Measurements from ENCODE around the gene CTNNBL1.

GRCh38 chr20:37919389-37920040 is 225.7 kb downstream of the CTNNBL1 start:
- TF ChIP-seq POLR2AphosphoS5 (IDR thresholded peaks at IDR 0.05; ENCODE audit: low read depth, low read length) (no peak), POLR2A (IDR thresholded peaks at IDR 0.05; ENCODE audit: low read depth, low read length) (no peak)

All from GM12892 (cell line).